Prostate gland (tissue), 2 donors: ENCODE results near the gene RGPD8. TPM values are rescaled to one million over a fixed set of nuclear protein-coding genes. Genes with fewer than 3 reads are reported as not detected.

Experiments
- DNase-seq: peaks from one replicate; pipeline ENCODE4 v3.0.0-alpha.2; 2019; ENCODE audit warnings: low spot score
- H3K27ac ChIP-seq, 2 donors: fragments of 200-600 bp; sonication (generic); 2 replicates each; pipeline ENCODE4 v1.5.1; 2017 to 2019
- H3K27me3 ChIP-seq: fragments of 200-600 bp; sonication (generic); replicated peaks from 2 replicates; pipeline ENCODE4 v1.5.1; 2019; ENCODE audit not compliant: insufficient read depth
- H3K36me3 ChIP-seq, 2 donors: fragments of 200-600 bp; sonication (generic); 1 replicate in 1 of 2; 2 replicates in 1 of 2; pipeline versions ENCODE4 v1.5.1 to v1.8.1; 2017 to 2019
- H3K4me1 ChIP-seq: fragments of 200-600 bp; sonication (generic); replicated peaks from 2 replicates; pipeline ENCODE4 v1.5.1; 2019
- H3K4me3 ChIP-seq, 2 donors: fragments of 200-600 bp; sonication (generic); 2 replicates each; pipeline ENCODE4 v1.5.1; 2017 to 2019
- H3K9me3 ChIP-seq: fragments of 200-600 bp; sonication (generic); 2 replicates; pipeline ENCODE4 v1.5.1; 2017
- POLR2A ChIP-seq: fragments of 450-650 bp; IDR thresholded peaks from one replicate; pipeline ENCODE4 v1.6.1; 2016; ENCODE audit warnings: antibody characterized with exemption, mild to moderate bottlenecking
- POLR2AphosphoS5 ChIP-seq: sonication (generic); formaldehyde crosslinking; IDR thresholded peaks from one replicate; pipeline ENCODE4 v1.6.1; 2017; ENCODE audit warnings: antibody characterized with exemption
- WGBS: methylation state at CpG from one replicate; pipeline ENCODE4 v1.1.5; 2018; 5-methylcytosine and 5-hydroxymethylcytosine counted together
- intact Hi-C: fragments of 100-400 bp; cut with DNase I; formaldehyde crosslinking; loops from one replicate; pipeline ENCODE4 v1.14.2; 2022
- total RNA-seq, 2 donors: library from RNA; depleted of rRNA; stranded (reverse); fragments of >200 nt; gene quantifications; one replicate each; pipeline ENCODE4 v1.1.0, GENCODE V29; 2016
- TF ChIP-seq, protein P1 (sequence below), 4 experiments: fragments of 200-600 bp in 2 of 4; fragments of 450-650 bp in 2 of 4; sonication (generic) in 2 of 4; IDR thresholded peaks; 1 replicate in 3 of 4; 2 replicates in 1 of 4; pipeline ENCODE4 v1.5.1; 2016 to 2019; ENCODE audit warnings: antibody characterized with exemption in 4 of 4, mild to moderate bottlenecking in 2 of 4, moderate library complexity in 2 of 4

Gene RGPD8
- total RNA-seq, 2 donors from 2014 or later, result 14.3 to 15.6 TPM

DNA sequence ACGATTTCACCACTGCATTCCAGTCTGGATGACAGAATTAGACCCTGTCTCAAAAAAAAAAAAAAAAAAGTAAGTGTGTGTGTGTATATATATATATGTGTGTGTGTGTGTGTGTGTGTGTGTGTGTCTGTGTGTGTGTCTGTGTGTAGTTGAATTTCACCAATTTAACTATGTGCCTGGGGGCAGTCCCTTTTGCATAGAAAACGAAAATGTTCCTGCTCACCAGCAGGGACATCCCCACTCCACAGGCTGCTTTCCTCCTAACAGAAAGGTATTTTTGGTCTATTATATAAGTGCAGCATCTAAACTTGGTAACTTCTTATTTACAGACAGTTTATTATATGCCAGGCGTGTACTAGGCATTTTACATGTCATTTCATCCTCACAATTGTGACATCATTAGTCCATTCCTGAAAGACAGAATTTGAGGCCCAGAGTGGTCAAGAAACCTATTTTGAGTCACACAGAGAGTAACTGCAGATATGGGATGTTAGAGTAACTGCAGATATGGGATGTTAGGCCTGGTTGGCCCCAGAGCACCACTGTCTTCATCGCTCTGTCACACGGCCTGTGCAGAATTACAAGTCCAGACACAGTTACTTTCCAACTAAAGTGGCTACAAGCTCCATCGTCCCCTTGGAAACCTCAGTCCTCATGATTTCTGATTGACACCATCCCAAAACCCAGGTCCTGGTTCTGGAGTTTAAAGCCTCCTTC is 39.3 kb upstream of the RGPD8 start:
- intact Hi-C loops, result no loop called here
- 80% methylated on average over 6 of the region's 6 CpGs for WGBS
- Histone ChIP-seq H3K4me1 (no peaks in the 10 kb centered on the region), H3K27me3 (no peaks in the 10 kb centered on the region), H3K4me3 (no peak overlapping the region), H3K36me3 (no peaks in the 10 kb centered on the region), H3K9me3 (no peaks in the 10 kb centered on the region), H3K27ac (no peak overlapping the region)
- DNase-seq, result no peak
- TF ChIP-seq POLR2A, result no peak
- TF ChIP-seq POLR2AphosphoS5, result no peak
- TF ChIP-seq, protein P1, sequence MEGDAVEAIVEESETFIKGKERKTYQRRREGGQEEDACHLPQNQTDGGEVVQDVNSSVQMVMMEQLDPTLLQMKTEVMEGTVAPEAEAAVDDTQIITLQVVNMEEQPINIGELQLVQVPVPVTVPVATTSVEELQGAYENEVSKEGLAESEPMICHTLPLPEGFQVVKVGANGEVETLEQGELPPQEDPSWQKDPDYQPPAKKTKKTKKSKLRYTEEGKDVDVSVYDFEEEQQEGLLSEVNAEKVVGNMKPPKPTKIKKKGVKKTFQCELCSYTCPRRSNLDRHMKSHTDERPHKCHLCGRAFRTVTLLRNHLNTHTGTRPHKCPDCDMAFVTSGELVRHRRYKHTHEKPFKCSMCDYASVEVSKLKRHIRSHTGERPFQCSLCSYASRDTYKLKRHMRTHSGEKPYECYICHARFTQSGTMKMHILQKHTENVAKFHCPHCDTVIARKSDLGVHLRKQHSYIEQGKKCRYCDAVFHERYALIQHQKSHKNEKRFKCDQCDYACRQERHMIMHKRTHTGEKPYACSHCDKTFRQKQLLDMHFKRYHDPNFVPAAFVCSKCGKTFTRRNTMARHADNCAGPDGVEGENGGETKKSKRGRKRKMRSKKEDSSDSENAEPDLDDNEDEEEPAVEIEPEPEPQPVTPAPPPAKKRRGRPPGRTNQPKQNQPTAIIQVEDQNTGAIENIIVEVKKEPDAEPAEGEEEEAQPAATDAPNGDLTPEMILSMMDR (IDR thresholded peaks at IDR 0.05), result no peak

DNA sequence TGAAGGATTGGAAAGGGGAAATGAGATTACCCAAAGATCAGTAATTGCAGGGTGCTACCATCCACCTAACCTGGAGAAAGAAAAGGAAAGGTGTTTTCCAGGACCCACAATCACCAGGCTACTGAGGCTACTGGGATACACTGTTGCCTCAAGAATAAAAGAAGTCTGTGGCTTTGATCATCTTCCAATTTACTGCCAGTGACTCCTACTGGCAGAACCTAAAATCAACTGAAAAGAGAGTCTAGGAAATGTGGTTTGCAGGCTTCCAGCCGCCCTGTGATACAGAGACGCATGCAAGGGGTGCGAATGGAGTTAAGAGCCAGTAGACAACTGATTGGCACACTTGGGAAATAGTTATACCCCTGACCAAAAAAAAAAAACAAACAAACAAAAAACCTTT is 31.9 kb upstream of the RGPD8 start:
- H3K36me3 ChIP-seq, result no peaks in the 10 kb centered on the region
- no peaks in the 10 kb centered on the region for H3K4me1 ChIP-seq
- 86% methylated on average over 3 of the region's 3 CpGs for WGBS
- TF ChIP-seq POLR2A (no peak), POLR2AphosphoS5 (no peak)
- TF ChIP-seq, protein P1 (IDR thresholded peaks at IDR 0.05), result no peak
- H3K4me3 ChIP-seq, result no peak overlapping the region
- no peak overlapping the region for H3K27ac ChIP-seq
- H3K27me3 ChIP-seq, result no peaks in the 10 kb centered on the region
- DNase-seq, result no peak
- no peaks in the 10 kb centered on the region for H3K9me3 ChIP-seq
- intact Hi-C loops, result no loop called here

- WGBS, result 93% methylated on average over 1 of the region's 1 CpG
These were observed 29.8 kb upstream of the RGPD8 start for GRCh38 chr2:112463256-112463655.

DNA sequence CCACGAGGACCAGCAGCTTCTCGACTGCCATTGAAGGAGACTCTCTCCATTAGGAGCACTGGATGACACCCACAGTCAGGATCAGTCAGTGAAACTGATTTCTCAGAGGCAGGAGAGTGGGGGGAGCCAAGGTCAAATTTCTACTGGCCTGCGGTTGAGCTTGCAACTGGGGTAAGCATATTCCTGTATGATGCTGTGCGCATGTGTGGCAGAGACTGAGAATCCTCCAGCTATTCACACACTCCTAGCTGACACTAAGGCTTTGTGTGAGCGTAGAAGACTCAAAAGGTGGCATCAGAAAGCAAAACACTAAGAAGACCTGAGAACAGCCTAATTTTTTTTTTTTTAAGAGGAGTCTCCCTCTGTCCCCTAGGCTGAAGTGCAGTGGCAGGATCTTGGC is 28.7 kb upstream of the RGPD8 start:
- no peak for DNase-seq
- Histone ChIP-seq H3K4me1 (no peaks in the 10 kb centered on the region), H3K27me3 (no peaks in the 10 kb centered on the region), H3K4me3 (no peak overlapping the region), H3K36me3 (no peaks in the 10 kb centered on the region), H3K9me3 (no peaks in the 10 kb centered on the region), H3K27ac (no peak overlapping the region)
- TF ChIP-seq, protein P1 (IDR thresholded peaks at IDR 0.05), result no peak
- TF ChIP-seq POLR2A, result no peak
- no peak for TF ChIP-seq POLR2AphosphoS5
- intact Hi-C loops, result no loop called here
- 74% methylated on average over 5 of the region's 5 CpGs for WGBS

More at GRCh38 chr2:112463256-112463655, 29.8 kb upstream of the RGPD8 start:
- no peaks in the 10 kb centered on the region for H3K27me3 ChIP-seq
- H3K9me3 ChIP-seq, result no peaks in the 10 kb centered on the region
- H3K36me3 ChIP-seq, result no peaks in the 10 kb centered on the region
- intact Hi-C loops, result no loop called here
- no peak for DNase-seq
- no peak overlapping the region for H3K27ac ChIP-seq
- TF ChIP-seq POLR2AphosphoS5 (no peak), POLR2A (no peak)
- TF ChIP-seq, protein P1 (IDR thresholded peaks at IDR 0.05), result no peak
- H3K4me3 ChIP-seq, result no peak overlapping the region
- no peaks in the 10 kb centered on the region for H3K4me1 ChIP-seq

DNA sequence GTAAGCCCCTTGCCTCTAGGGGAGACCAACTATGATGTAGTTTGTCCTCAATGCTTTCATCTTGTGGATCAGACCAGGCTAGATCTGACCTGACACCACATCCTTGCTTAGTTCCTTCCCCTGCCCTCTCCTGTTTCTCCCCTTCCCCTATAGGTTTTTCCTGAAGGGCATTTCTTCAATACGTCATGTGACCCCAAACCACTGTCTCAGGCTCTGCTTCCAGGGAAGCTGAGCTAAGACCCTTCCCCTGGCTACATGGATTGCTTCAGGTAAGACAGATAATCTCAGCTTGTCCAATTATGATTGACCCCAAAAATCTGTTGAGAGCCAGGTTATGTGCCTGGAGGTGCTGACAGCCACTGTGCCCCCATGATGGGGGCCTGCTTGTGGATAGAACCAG is 25.9 kb upstream of the RGPD8 start:
- DNase-seq, result no peak
- intact Hi-C loops, result no loop called here
- TF ChIP-seq POLR2AphosphoS5 (no peak), POLR2A (no peak)
- TF ChIP-seq, protein P1 (IDR thresholded peaks at IDR 0.05), result no peak
- WGBS, result 88% methylated on average over 1 of the region's 1 CpG
- H3K27me3 ChIP-seq, result no peaks in the 10 kb centered on the region
- no peaks in the 10 kb centered on the region for H3K36me3 ChIP-seq
- no peak overlapping the region for H3K4me3 ChIP-seq
- H3K27ac ChIP-seq, result no peak overlapping the region
- no peaks in the 10 kb centered on the region for H3K4me1 ChIP-seq
- no peaks in the 10 kb centered on the region for H3K9me3 ChIP-seq
